BE2C (cell line): ENCODE results near the gene ATP6V0A1.

Source experiments
- DNase-seq: peaks from one replicate; pipeline ENCODE4 v3.0.0-alpha.2; 2020
- H3K27me3 ChIP-seq: fragments of 250-450 bp; sonication (Bioruptor Pico); 2 replicates; pipeline ENCODE4 v1.5.1; 2020; ENCODE audit warnings: mild to moderate bottlenecking
- H3K36me3 ChIP-seq: fragments of 250-450 bp; sonication (Bioruptor Pico); 2 replicates; pipeline ENCODE4 v1.5.1; 2020; ENCODE audit warnings: mild to moderate bottlenecking
- H3K4me1 ChIP-seq: fragments of 250-450 bp; sonication (Bioruptor Pico); 2 replicates; pipeline ENCODE4 v1.5.1; 2020
- H3K4me3 ChIP-seq: 2 replicates; pipeline ENCODE4 v1.5.1; 2011; ENCODE audit warnings: low read depth, low read length
- H3K9me3 ChIP-seq: fragments of 250-450 bp; sonication (Bioruptor Pico); 2 replicates; pipeline ENCODE4 v1.5.1; 2020
- TF ChIP-seq, protein P1 (sequence below): IDR thresholded peaks from 2 replicates; pipeline ENCODE4 v1.5.1; 2012; ENCODE audit warnings: mild to moderate bottlenecking, low read depth, low read length

The ATP6V0A1 gene

DNA sequence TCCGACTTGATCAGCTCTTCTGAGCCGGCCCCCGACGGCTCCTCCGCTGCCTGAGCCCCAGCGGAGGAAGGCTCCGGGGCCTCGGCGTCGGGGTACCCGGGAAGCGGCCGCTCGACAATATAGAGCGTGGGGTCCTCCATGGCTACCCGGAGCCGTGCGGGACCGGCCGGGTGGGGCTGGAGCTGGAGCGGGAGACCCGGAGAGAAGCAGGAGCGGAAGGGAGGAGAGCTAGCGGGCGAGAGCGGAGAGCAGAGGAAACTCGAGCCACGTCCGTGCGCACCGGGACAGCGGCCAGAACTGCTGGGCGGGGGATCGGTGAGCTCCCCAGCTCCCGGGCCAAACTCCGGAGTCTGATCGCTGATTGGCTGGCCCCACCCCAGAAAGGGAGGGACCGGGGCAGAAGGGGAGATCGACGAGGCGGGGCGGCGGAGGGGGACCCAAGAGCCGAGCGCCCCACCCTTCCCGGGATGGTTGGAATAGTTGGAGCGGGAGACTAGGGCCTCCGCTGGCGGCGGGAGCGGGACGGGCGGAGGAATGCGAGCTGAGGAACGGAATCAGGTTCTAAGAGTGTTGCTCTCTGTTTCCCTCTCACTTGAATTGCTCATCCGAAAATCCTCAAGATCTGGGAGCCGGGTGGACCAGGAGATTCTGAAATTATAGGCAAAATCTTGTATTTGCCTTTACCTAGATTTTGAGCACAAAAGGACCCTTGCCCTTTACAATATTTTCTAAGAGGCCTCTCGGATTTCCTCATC lies 35.5 kb upstream of the ATP6V0A1 start, which contains the start of gene CAVIN1:
Gene CAVIN1 (minus strand): TSS at position 299 of the 755 bp plus-strand sequence. CDS start 159 bp downstream, at position 140.
- Histone ChIP-seq H3K4me3 (peak within 1 kb of the TSS; percentile 35), H3K4me1 (no peaks in the 10 kb centered on the region), H3K27me3 (peaks cover 61% of the 10 kb centered on the region), H3K36me3 (no peaks in the 10 kb centered on the region), H3K9me3 (no peaks in the 10 kb centered on the region; the same call in 1 of the 2 replicates)
- peak; percentile 24 for DNase-seq
- TF ChIP-seq, protein P1, sequence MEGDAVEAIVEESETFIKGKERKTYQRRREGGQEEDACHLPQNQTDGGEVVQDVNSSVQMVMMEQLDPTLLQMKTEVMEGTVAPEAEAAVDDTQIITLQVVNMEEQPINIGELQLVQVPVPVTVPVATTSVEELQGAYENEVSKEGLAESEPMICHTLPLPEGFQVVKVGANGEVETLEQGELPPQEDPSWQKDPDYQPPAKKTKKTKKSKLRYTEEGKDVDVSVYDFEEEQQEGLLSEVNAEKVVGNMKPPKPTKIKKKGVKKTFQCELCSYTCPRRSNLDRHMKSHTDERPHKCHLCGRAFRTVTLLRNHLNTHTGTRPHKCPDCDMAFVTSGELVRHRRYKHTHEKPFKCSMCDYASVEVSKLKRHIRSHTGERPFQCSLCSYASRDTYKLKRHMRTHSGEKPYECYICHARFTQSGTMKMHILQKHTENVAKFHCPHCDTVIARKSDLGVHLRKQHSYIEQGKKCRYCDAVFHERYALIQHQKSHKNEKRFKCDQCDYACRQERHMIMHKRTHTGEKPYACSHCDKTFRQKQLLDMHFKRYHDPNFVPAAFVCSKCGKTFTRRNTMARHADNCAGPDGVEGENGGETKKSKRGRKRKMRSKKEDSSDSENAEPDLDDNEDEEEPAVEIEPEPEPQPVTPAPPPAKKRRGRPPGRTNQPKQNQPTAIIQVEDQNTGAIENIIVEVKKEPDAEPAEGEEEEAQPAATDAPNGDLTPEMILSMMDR, result no peak

DNA sequence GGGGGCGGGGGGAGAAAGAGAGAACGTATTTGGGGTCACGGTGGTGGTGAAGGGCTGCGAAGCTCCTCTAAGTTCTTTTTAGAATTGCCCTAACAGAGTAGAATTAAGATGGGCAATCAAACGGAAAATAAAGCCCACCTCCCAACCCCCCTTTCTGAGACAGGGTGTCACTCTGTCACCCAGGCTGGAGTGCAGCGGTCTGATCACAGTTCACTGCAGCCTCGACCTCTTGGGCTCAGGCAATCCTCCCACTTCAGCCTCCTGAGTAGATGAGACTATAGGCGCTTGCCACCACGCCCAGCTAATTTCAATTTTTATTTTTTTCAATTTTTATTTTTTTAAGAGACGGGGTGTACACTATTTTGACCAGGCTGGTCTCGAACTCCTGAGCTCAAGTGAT lies 34.9 kb upstream of the ATP6V0A1 start:
- Histone ChIP-seq H3K27me3 (peaks cover 64% of the 10 kb centered on the region), H3K36me3 (no peaks in the 10 kb centered on the region), H3K4me3 (no peak overlapping the region), H3K9me3 (no peaks in the 10 kb centered on the region; the same call in 1 of the 2 replicates), H3K4me1 (no peaks in the 10 kb centered on the region)
- DNase-seq, result no peak
- TF ChIP-seq, protein P1, result no peak

DNA sequence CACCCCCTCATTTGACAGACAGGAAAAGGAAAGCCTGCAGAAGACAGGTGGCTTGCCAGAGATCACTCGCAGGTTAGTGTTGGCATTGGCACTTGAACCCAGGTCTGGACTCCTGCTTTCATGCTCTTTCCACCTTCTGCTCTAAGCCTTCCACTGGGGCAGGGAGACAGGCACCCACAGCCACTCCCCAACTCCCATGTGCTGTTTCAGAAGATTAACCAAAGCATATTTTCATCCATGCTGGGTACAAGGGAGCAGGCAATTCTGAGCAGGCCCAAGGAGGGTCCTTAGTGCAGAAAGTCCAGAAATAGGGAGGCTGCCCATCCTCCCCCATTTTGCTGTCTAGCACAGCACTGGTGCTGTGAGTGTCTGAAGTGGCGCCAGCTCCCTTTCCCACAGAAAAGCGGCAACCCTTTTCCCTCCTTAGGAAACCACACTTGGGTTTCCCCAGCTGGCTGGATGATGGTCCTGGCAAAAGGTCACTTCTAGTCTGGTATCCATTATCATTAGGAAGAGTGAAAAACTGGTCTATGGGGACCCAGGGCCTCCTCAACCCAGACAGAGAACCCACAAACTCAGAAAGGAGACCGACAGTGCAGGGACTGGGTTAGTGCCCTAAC lies 33.6 kb upstream of the ATP6V0A1 start:
- Histone ChIP-seq H3K36me3 (no peaks in the 10 kb centered on the region), H3K4me3 (no peak overlapping the region), H3K27me3 (peaks cover 57% of the 10 kb centered on the region), H3K4me1 (no peaks in the 10 kb centered on the region), H3K9me3 (no peaks in the 10 kb centered on the region; the same call in 1 of the 2 replicates)
- no peak for DNase-seq
- TF ChIP-seq, protein P1, result no peak

DNA sequence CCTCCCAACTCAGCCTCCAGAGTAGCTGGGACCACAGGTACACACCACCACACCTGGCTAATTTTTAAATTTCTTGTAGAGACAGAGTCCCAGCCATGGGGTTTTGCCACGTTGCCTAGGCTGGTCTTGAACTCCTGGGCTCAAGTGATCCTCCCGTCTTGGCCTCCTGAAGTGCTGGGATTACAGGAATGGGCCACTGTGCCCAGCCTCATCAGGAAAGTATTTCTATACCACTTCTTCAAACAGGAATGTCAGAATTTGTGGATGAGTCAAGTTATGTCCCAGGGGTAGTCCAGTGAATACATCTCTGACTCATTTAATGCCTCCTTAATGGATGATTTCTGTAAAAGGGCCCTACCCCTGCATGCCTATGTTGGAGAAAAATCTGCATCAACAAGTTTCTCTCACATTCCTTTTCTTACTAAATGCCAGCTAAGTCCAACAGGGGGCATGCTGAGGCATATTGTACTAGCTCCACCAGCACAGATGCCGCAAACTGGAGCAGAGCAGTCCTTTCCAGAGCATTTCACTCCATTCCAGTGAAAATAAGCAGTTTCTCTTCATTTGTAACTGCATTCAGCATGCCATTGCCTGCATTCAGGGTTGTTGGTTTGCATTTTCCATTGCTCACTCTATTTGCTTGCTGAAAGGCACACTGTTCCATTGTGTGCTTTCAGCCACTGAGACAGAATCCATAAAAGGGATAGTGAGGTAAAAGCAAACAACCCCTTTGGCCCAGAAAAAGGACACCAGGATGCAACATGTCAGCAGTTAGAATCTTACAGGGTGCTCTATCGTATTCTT lies 30.3 kb upstream of the ATP6V0A1 start:
- H3K36me3 ChIP-seq, result no peaks in the 10 kb centered on the region
- no peaks in the 10 kb centered on the region for H3K4me1 ChIP-seq
- H3K4me3 ChIP-seq, result no peak overlapping the region
- TF ChIP-seq, protein P1, result peak; percentile 82
- H3K27me3 ChIP-seq, result peaks cover 26% of the 10 kb centered on the region
- no peaks in the 10 kb centered on the region; the same call in 1 of the 2 replicates for H3K9me3 ChIP-seq
- peak; percentile 60 for DNase-seq

DNA sequence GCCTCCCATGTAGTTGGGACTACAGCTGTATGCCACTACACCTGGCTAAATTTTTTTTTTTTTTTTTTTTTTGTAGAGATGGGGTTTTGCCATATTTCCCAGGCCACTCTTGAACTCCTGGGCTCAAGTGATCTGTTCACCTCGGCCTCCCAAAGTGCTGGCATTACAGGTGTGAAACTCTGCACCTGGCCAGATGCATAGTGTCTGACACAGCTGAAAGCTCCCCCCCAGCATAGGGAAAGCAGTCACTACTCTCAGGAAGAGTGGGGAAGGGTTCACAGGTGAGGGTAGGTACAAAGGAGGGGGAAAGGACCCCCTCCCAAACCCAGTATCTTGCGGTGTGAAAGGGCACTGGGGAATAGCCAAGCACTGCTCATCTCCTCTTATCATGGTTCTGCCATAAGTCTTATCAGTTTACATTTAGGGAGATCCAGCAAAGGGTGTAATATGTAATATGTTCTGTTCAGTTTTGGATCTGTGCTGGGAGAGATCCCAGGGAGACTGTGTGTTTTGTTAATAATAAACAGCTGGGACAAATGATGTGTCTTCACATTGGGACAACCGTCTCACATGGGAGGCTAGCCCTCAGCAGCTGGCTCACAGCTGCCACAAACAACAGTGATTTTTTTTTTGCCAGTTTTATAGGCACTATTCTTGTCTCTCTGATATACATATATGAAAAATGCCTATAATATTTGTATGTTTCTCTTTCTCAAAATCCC lies 28.8 kb upstream of the ATP6V0A1 start:
- Histone ChIP-seq H3K36me3 (no peaks in the 10 kb centered on the region), H3K4me3 (no peak overlapping the region), H3K27me3 (peaks cover 12% of the 10 kb centered on the region), H3K9me3 (no peaks in the 10 kb centered on the region; the same call in 1 of the 2 replicates), H3K4me1 (no peaks in the 10 kb centered on the region)
- no peak for DNase-seq
- TF ChIP-seq, protein P1, result no peak
